GM12801 (cell line): ENCODE measurements around the gene DCDC1.

ENCODE experiments used
- CTCF ChIP-seq: IDR thresholded peaks from one replicate; pipeline ENCODE4 v1.5.1; 2011; ENCODE audit warnings: control low read depth; ENCODE audit not compliant: insufficient read length; ENCODE audit errors: extremely low read depth

The DCDC1 gene

DNA sequence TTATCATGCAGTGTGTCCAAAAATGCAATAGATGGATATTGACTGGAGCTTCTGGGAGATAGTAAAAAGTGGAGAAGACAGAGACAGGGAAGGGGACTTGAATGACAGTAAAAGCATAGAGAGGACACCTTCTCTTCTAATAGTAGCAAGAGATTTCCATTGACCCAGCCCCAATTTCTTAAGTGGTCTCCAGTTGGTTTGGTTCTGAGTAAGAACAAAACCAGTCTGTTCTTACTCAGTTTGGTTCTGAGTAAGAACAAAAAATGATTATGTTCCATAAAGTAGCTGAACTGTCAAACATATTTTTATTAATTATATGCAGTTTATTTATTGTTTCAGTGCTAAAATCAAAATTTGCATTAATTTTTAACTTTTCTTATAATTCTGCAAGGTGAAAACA lies 466.6 kb downstream of the DCDC1 start:
- no peak for TF ChIP-seq CTCF

DNA sequence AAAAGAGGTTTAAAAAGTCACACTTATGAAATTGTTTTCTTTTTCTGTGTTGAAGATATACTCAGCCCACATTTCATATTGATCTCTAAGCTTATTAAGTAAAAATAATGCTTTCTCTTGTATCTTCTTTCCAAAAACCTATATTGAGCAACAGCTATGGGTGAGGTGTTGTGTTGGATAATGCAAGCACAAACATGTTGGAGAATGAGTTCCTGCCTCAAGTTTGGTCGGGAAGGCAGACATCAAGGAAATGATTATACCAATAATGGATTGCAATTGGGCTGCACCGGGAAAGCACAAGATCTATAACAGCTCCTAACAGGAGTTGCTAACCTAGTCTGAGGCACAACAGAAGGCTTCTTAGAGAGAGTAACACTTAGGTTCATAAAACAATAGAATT lies 474.5 kb downstream of the DCDC1 start:
- no peak for TF ChIP-seq CTCF

DNA sequence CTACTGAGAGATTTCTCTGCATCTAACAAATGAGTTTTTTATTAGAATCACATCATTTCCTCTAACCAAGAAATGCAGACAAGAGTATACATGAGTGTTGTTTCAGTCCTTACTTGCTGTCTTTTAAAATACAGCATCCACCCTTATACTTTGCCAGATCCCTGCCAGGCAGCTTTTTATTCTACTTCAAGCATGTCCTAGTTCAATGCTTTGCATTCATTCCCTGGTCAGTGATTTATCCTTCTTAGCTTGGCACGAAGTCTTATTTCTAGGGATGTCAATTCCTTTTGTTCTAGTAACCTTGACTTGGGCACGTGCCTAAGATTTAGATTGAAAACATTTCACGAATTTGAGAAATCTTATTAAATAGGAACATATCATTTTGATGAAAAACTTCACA lies 476.2 kb downstream of the DCDC1 start:
- no peak for TF ChIP-seq CTCF

DNA sequence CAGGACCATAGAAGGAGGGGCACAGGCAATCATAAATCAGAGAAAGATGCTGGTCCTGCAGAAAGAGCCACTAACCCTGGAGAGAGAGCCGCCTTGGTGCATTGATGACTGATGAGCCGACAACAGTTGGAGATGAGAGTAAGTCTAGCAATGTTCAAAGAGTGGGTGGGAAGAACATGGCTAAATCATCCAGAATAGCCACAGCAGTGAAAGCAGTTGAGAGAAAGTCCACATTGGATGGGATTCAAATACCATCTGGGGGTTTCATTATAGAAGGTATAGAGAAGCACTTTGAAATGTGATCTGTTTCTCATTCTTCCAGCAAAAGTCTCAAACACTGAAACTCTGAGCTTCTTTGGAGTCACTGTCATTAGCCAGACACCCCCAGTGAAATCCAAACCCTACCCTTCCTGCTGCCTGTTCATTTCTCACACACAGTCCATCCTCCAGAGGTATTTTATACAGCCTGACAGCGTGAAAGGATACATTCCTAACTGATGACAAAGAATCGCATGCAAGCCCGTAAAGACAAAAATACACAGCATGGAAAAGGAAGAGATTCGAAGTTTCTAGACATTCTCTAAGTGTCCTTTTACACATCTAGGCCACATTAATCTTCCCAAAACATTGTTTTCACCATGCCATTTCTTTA lies 480.3 kb downstream of the DCDC1 start:
- TF ChIP-seq CTCF, result no peak

- TF ChIP-seq CTCF, result no peak
Measured at GRCh38 chr11:30879322-30880005, 490.1 kb downstream of the DCDC1 start.

GRCh38 chr11:30878400-30878799 lies 491.1 kb downstream of the DCDC1 start:
- TF ChIP-seq CTCF, result no peak

- TF ChIP-seq CTCF, result no peak
Measured at GRCh38 chr11:30876663-30877396, 492.7 kb downstream of the DCDC1 start.
